Measurements from ENCODE around the gene TAS1R1. TPM values are rescaled to one million over a fixed set of nuclear protein-coding genes. Genes with fewer than 3 reads are reported as not detected.

The TAS1R1 gene
- not detected in 2 replicates for total RNA-seq

DNA sequence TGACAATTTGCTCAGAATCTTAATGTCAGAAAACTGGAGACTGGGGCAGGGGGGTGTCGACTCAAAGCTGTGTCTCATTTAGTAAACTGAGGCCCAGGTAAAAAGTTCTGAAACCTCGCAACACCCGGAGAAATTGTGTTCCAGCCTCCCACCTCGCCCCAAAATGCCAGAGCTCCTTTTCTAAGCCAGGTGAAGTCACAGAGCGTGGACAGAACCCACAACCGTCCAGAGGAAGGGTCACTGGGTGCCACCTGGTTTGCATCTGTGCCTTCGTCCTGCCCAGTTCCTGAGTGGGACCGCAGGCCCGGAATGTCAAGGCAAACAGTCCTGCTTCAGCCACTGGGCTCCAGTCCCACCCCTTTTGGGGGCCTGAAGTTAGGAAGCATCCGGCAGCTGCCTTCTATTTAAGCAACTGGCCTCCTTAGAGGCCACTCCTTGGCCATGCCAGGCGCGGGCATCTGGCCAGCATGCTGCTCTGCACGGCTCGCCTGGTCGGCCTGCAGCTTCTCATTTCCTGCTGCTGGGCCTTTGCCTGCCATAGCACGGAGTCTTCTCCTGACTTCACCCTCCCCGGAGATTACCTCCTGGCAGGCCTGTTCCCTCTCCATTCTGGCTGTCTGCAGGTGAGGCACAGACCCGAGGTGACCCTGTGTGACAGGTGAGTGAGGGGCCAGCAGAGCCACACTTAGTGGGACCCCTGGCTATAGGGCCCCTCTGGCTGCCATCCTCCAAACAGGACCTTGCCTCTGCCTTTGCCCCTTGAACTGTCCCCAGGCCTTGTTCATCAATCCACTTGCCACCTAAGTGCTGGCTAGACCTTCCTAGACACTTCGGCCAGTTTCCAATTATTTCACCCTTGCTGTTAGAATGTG lies at the start of gene TAS1R1:
Gene TAS1R1, plus strand, starts transcription at position 401 of the 872 bp plus-strand sequence. Its CDS starts 67 bp downstream, at position 468.
- Mint-ChIP-seq H3K36me3 (ENCODE audit: low read depth) (peaks cover 3% of the 10 kb centered on the region), H3K9me3 (no peaks in the 10 kb centered on the region), H3K4me3 (peak within 1 kb of the TSS; percentile 85), H3K27ac (peak within 1 kb of the TSS; percentile 84), H3K27me3 (no peaks in the 10 kb centered on the region), H3K4me1 (peaks cover 21% of the 10 kb centered on the region)
- ChIA-PET POLR2A (interaction anchor here (0.5 to 2.9 kb wide), 7 partner anchors 23 to 230 kb away, joined by 3 to 38 read pairs (median 5); partner anchors contain the start of genes CAMTA1, DNAJC11, KLHL21 and ZBTB48), CTCF (interaction anchor here (0.8 to 2.4 kb wide), 7 partner anchors 25 to 91 kb away, joined by 3 to 15 read pairs (median 5); partner anchors contain the start of genes KLHL21 and ZBTB48)
- intact Hi-C loops (cut with micrococcal nuclease): loop anchor here (1.0 to 2.0 kb wide), 9 partner anchors 24 to 356 kb away; partner anchors contain the start of genes CAMTA1, PHF13, RPL22 and ZBTB48
- DNase-seq (no peak), ATAC-seq (ENCODE audit: low read depth) (no peak)
- TF ChIP-seq, protein P1, sequence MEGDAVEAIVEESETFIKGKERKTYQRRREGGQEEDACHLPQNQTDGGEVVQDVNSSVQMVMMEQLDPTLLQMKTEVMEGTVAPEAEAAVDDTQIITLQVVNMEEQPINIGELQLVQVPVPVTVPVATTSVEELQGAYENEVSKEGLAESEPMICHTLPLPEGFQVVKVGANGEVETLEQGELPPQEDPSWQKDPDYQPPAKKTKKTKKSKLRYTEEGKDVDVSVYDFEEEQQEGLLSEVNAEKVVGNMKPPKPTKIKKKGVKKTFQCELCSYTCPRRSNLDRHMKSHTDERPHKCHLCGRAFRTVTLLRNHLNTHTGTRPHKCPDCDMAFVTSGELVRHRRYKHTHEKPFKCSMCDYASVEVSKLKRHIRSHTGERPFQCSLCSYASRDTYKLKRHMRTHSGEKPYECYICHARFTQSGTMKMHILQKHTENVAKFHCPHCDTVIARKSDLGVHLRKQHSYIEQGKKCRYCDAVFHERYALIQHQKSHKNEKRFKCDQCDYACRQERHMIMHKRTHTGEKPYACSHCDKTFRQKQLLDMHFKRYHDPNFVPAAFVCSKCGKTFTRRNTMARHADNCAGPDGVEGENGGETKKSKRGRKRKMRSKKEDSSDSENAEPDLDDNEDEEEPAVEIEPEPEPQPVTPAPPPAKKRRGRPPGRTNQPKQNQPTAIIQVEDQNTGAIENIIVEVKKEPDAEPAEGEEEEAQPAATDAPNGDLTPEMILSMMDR (IDR thresholded peaks at IDR 0.05): no peak

DNA sequence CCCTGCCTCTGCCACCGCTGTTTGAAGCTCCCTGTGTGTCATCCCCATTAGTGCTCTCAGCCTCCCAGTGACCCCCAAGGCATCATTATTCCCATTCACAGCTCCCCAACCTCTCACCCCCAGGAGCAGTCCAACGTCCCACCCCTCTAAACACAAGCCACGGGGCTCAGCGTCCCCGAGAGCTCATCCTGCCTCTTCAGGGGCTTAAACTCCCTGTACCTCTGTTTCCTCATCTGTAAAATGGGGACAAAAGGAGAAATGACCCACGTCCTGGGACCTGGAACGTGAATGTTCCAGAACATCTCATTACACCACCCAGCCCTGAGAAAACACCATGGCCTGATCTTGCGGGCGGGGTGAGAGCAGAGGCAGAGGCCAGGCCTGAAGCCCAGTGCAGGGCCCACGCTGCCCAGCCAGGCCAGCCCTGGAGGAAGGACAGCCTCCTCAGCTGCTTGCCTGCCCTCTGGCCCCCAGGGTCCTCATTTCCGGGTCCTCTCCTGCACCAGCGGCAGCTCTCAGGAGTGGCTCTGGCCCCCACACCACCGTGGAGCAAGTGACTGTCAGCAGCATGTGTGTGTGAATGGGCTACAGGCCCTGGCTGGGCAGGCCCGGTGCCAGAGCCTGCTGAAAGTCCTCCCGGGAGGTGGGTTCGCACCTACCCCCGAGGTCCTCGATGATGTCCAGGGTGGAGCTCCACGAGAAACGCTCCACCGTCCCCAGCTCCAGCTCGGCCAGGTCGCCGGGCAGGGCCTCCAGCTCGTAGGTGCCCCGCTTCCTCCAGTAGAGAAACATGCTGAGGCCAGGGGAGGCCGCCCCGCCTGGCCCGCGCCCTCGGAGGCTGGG lies 49.5 kb upstream of the TAS1R1 start:
- POLR2A ChIA-PET: no interaction called here
- Mint-ChIP-seq H3K4me3 (no peak overlapping the region), H3K4me1 (peaks cover 3% of the 10 kb centered on the region), H3K36me3 (ENCODE audit: low read depth) (no peaks in the 10 kb centered on the region), H3K9me3 (no peaks in the 10 kb centered on the region), H3K27ac (no peak overlapping the region), H3K27me3 (peaks cover 14% of the 10 kb centered on the region)
- CTCF ChIA-PET: interaction anchor here (0.6 kb wide), 1 partner anchor 15 kb away, joined by 3 read pairs; no protein-coding TSS in a partner anchor
- no peak for ATAC-seq (ENCODE audit: low read depth)
- no peak for DNase-seq
- intact Hi-C loops (cut with micrococcal nuclease): no loop called here
- TF ChIP-seq, protein P1 (IDR thresholded peaks at IDR 0.05): no peak

DNA sequence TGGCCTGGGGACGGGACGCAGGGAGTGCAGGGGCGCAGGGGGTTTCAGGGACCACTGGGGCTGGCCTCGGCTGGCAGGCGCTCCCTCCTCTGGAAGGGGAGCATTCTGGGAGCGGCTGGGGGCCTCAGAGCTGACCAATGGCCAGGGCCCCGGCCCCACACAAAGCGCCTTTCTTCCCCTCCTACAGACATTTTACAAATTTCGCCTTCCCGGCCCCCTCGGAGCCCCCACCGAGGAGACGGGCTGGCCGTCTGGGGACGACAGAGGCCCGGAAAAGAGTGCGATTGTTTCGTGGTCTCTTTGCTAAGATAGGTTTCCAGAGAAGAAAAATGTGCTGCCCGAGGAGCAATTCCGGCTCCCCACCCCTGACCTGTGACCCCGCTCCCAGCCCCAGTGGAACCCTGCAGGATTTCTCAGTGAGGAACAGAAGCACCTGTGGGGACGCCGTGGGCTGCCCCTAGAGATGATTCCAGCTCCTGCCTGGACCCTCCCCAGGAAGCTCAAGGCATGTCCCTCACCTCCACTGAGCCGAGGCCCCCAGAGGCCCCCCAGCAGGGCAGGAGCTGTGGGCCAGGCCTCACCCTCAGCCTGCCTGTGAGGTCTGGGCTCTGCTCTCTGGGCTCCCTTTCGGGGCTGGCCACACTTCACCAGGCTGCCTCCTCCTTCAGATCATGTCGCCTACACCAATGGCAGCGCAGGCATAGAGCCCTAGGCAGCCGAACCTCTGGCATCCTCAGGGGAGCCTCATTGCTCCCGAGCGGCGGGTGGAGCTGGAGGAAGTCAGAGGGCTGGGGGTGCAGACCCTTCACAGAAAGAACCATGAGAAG lies 48.7 kb upstream of the TAS1R1 start:
- Mint-ChIP-seq H3K27ac (no peak overlapping the region), H3K36me3 (ENCODE audit: low read depth) (no peaks in the 10 kb centered on the region), H3K4me1 (peaks cover 3% of the 10 kb centered on the region), H3K9me3 (no peaks in the 10 kb centered on the region), H3K4me3 (no peak overlapping the region), H3K27me3 (peaks cover 6% of the 10 kb centered on the region)
- ChIA-PET CTCF (no interaction called here), POLR2A (no interaction called here)
- intact Hi-C loops (cut with micrococcal nuclease): no loop called here
- TF ChIP-seq, protein P1 (IDR thresholded peaks at IDR 0.05): no peak
- ATAC-seq (ENCODE audit: low read depth) (no peak), DNase-seq (no peak)

DNA sequence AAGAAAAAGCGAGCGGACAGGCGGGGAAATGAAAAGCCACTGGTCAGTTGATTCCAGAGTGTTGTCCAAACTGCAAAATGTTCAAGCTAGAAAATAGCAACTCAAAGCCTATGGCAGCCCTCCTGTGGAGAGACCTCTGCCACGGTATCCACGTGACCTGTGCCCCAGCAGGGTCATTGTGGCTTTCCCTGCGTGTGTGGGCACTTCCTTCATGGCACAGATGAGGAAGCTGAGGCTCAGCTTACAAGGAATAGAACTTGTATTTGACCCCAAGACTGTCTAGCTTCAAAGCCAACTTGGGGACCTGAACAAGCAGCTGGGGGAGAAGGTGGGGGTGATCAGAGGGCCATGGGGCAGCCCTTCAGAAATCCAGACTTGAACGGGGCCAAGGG lies 48.1 kb upstream of the TAS1R1 start:
- intact Hi-C loops (cut with micrococcal nuclease): no loop called here
- H3K4me3 Mint-ChIP-seq: no peak overlapping the region
- ATAC-seq (ENCODE audit: low read depth) (no peak), DNase-seq (no peak)
- H3K4me1 Mint-ChIP-seq: peaks cover 3% of the 10 kb centered on the region
- H3K36me3 Mint-ChIP-seq (ENCODE audit: low read depth): no peaks in the 10 kb centered on the region
- peaks cover 5% of the 10 kb centered on the region for H3K27me3 Mint-ChIP-seq
- ChIA-PET CTCF (no interaction called here), POLR2A (no interaction called here)
- TF ChIP-seq, protein P1 (IDR thresholded peaks at IDR 0.05): no peak
- H3K9me3 Mint-ChIP-seq: no peaks in the 10 kb centered on the region
- H3K27ac Mint-ChIP-seq: no peak overlapping the region
